SH-SY5Y (cell line): Measurements from ENCODE around the gene ZNRF3.

Source experiments
- GATA2 ChIP-seq: IDR thresholded peaks from 2 replicates; pipeline ENCODE4 v1.6.1; 2011; ENCODE audit warnings: mild to moderate bottlenecking, low read depth, low read length
- GATA3 ChIP-seq: IDR thresholded peaks from 2 replicates; pipeline ENCODE4 v1.6.1; 2011; ENCODE audit warnings: low read depth, mild to moderate bottlenecking, low read length, moderate library complexity

DNA sequence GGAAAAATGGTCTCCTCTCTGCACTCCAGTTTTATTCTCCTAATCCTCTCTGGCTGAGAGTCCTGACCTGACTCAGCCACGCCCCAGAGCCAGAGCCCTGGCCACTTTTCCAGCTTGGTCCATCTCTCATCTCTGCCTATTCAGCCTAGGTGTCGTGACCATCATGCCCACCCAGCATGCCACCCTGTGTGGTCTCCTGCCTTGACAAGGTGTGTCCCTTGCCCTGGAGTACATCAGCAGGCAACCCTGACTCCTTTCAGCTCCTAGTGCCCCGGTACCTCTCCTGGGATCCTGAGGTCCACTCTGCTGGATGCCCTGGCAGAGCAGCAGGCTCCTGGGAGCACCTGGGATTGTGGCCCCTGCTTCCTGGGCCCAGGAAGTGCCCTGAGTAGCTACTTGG lies 52.8 kb downstream of the ZNRF3 start:
- no peak for TF ChIP-seq GATA2
- TF ChIP-seq GATA3 = no peak
